AG04450 (cell line): ENCODE measurements around the gene NPAS1. TPM values are rescaled to one million over a fixed set of nuclear protein-coding genes. Genes with fewer than 3 reads are reported as not detected.

Source experiments
- CTCF ChIA-PET: fragments of 300-600, 350-600 bp; formaldehyde crosslinking; extraction: SDS; loops from one replicate; lab custom pipeline; 2022; ENCODE audit warnings: antibody characterized with exemption, inconsistent platforms; lab: Charles Lee
- POLR2A ChIA-PET: fragments of 350-600 bp; formaldehyde crosslinking; extraction: SDS; loops from one replicate; lab custom pipeline; 2021; ENCODE audit warnings: antibody characterized with exemption, inconsistent platforms; lab: Yijun Ruan, JAX
- DNase-seq: peaks from one replicate; pipeline ENCODE4 v3.0.0-alpha.2; 2011; ENCODE audit warnings: low read depth, low spot score
- H3K27ac ChIP-seq: one replicate; pipeline ENCODE4 v1.5.1; 2012; ENCODE audit warnings: low read depth, low read length, control low read depth
- H3K27me3 ChIP-seq: one replicate; pipeline ENCODE4 v1.6.0; 2012; ENCODE audit warnings: low read length; ENCODE audit not compliant: control insufficient read depth, insufficient read depth
- H3K4me3 ChIP-seq: 2 replicates; pipeline ENCODE4 v1.5.1; 2011; ENCODE audit warnings: mild to moderate bottlenecking, low read depth, low read length, control low read depth
- H3K9me3 ChIP-seq: 2 replicates; pipeline ENCODE4 v1.5.1; 2012; ENCODE audit warnings: low read length; ENCODE audit not compliant: control insufficient read depth, insufficient read depth
- CTCF ChIP-seq: IDR thresholded peaks from 2 replicates; pipeline ENCODE4 v1.5.1; 2011; ENCODE audit warnings: low read depth, low read length, control low read depth, inconsistent platforms
- polyA plus RNA-seq: library from polyadenylated mRNA; depleted of rRNA; stranded (reverse); fragments of >200 nt; gene quantifications from 2 replicates; pipeline ENCODE4 v1.2.3, GENCODE V29; 2011

Gene NPAS1
- polyA plus RNA-seq, 1 experiment, result 0.30 TPM

GRCh38 chr19:47067215-47067847 is 47.7 kb downstream of the NPAS1 start:
- no peak for DNase-seq
- H3K27me3 ChIP-seq, result no peaks in the 10 kb centered on the region
- H3K9me3 ChIP-seq, result no peaks in the 10 kb centered on the region; the same call in 1 of the 2 replicates
- H3K27ac ChIP-seq, result no peak overlapping the region
- H3K4me3 ChIP-seq, result no peak overlapping the region
- no peak for TF ChIP-seq CTCF
- POLR2A ChIA-PET, result interaction anchor here (1.1 kb wide), 1 partner anchor 46 kb away, joined by 4 read pairs; the partner anchor contains the start of gene ZC3H4
- CTCF ChIA-PET, result no interaction called here

- Histone ChIP-seq H3K27ac (no peak overlapping the region), H3K9me3 (no peaks in the 10 kb centered on the region; the same call in 1 of the 2 replicates), H3K4me3 (no peak overlapping the region), H3K27me3 (no peaks in the 10 kb centered on the region)
- POLR2A ChIA-PET, result interaction anchor here (0.6 to 1.1 kb wide), 3 partner anchors 9 to 47 kb away, joined by 3 to 11 read pairs (median 4); partner anchors contain the start of gene ZC3H4
- TF ChIP-seq CTCF, result no peak
- CTCF ChIA-PET, result no interaction called here
- no peak for DNase-seq
These were observed 48.6 kb downstream of the NPAS1 start for GRCh38 chr19:47068246-47068645.

GRCh38 chr19:47068876-47069406 is 49.3 kb downstream of the NPAS1 start:
- ChIA-PET POLR2A (interaction anchor here (1.1 kb wide), 1 partner anchor 10 kb away, joined by 3 read pairs; no protein-coding TSS in a partner anchor), CTCF (no interaction called here)
- no peak overlapping the region for H3K4me3 ChIP-seq
- DNase-seq, result no peak
- no peaks in the 10 kb centered on the region; the same call in 1 of the 2 replicates for H3K9me3 ChIP-seq
- H3K27me3 ChIP-seq, result no peaks in the 10 kb centered on the region
- TF ChIP-seq CTCF, result no peak
- no peak overlapping the region for H3K27ac ChIP-seq

- no peak for TF ChIP-seq CTCF
- no peaks in the 10 kb centered on the region; the same call in 1 of the 2 replicates for H3K9me3 ChIP-seq
- CTCF ChIA-PET, result no interaction called here
- no peak for DNase-seq
- H3K27me3 ChIP-seq, result no peaks in the 10 kb centered on the region
- POLR2A ChIA-PET, result no interaction called here
- no peak overlapping the region for H3K4me3 ChIP-seq
- no peak overlapping the region for H3K27ac ChIP-seq
These were observed 50.2 kb downstream of the NPAS1 start for GRCh38 chr19:47069795-47070194.

GRCh38 chr19:47070756-47071155 is 51.1 kb downstream of the NPAS1 start:
- TF ChIP-seq CTCF, result no peak
- POLR2A ChIA-PET, result no interaction called here
- CTCF ChIA-PET, result no interaction called here

More at GRCh38 chr19:47070756-47071155, 51.1 kb downstream of the NPAS1 start:
- Histone ChIP-seq H3K27ac (no peak overlapping the region), H3K27me3 (no peaks in the 10 kb centered on the region), H3K4me3 (no peak overlapping the region), H3K9me3 (no peaks in the 10 kb centered on the region; the same call in 1 of the 2 replicates)
- no peak for DNase-seq
